OCI-M1 (cell line): ENCODE results near the gene SPRY2.
"Not testable (repeated sequence)": the region's sequence is repeated elsewhere in the genome, so short reads cannot be mapped to it uniquely, and the experiment has no call there.

Experiments
- DNase-seq: peaks from one replicate; lab custom pipeline; 2025; lab: John Stamatoyannopoulos, UW

SPRY2 gene

DNA sequence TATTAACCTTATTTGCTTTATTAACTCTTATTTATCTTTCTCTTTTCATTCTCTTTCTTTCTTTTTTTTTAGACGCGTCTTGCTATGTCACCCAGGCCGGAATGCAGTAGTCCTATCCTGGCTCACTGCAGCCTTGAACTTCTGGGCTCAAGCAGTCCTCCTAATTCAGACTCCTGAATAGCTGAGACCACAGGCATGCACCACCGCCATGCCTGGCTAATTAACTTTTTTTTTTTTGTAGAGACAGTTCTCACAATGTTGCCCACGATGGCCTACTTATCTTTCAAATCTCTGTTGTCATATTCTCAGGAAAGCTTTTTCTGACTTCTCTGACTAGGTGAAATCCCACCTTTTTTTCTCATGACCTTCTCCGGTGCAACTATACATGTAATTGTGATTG, 7.8 kb upstream of the SPRY2 start:
- no peak for DNase-seq

DNA sequence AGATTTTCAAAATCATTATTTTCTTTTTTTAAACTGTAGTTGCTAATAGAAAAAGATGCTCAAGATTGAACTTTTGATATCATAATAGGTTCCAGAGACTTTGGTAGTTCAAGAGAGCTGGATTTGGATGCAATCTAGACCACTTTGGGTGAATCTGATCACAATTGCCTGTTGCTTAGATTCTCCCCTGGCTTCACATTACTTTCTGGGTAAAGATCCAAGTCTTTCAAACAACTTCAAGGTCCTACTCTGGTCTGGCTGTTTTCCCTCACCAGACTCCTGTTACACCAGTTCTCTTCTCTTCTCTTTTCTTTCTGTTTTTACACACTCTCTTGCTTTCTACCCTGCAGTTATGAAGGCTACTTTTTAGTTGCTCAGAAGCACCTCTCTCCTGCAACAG, 7.4 kb upstream of the SPRY2 start:
- no peak for DNase-seq

- DNase-seq: no peak
Measured at GRCh38 chr13:80345771-80346510, 5.0 kb upstream of the SPRY2 start.

DNA sequence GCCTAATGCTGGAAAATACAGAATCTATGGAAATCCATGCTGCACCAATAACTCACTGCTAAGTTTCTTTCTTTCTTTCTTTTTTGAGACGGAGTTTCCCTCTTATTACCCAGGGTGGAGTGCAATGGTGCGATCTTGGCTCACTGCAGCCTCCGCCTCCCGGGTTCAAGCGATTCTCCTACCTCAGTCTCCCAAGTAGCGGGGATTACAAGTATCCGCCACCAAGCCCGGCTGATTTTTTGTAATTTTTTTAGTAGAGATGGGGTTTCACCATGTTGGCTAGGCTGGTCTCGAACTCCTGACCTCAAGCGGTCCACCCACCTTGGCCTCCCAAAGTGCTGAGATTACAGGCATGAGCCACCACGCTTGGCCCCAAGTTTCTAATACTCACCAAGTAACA, 3.1 kb upstream of the SPRY2 start:
- not testable (repeated sequence) for DNase-seq

- peak; percentile 91 for DNase-seq
Measured at GRCh38 chr13:80342471-80343371, 1.8 kb upstream of the SPRY2 start.

GRCh38 chr13:80341756-80342370, 937 bp upstream of the SPRY2 start:
- peak; percentile 91 for DNase-seq

DNA sequence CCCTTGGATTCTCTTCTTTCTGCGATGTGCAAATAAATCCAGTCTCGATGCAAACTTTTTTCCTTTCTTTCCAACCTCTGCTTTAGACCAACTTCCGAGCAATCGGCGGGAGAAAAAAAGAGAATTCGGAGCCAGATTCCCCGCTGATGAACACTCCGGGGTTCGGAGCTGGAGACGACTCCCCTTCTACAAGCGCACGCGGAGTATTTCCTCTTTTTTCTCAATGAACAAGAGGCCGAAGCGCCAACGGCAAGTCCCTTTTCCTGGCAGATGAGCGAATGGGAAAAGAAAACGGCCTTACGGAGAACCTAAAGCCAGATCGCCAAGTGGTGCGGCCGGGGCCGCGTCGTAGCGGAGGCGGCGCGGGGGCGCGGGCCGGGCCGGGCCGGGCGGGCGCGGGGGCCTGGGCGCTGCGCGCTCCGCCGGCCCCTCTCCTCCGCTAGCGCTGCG, 250 bp downstream of the SPRY2 start:
- DNase-seq: peak; percentile 85

DNA sequence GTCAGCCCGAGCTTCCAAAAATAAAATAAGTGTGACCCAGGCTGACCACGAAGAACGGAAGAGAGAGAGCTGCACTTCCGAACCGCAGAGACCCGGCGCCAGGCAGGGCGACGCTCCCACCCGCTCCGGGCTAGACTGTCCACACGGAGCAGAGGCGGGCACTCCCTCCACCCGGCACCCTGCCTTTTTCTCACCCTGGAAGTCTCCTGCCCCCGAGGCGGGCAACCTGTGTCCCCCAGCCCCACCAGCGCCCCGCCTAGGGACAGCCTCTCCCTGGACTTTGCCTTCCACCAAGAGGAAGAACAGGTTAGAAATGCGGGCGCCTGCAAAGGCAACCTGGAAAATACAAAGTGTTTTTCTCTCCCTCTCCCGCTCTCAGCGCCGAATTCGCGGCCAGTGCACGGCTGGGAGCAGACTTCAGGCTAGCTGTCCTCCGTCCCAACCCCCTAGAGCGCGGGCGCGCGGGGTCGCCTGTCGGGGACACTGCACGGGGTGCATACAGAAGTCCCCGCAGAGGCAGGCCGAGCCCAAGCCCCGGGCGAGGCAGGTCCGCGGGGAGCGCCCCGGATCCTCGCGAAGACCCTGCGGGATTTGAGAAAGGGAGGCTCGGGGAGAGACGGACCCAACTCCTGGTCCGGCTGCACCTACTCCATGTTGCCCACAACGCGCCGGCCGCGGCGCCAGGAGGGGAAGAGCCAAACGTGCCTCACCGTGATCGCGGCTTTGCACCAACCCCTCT, 845 bp downstream of the SPRY2 start:
- peak; percentile 70 for DNase-seq

DNA sequence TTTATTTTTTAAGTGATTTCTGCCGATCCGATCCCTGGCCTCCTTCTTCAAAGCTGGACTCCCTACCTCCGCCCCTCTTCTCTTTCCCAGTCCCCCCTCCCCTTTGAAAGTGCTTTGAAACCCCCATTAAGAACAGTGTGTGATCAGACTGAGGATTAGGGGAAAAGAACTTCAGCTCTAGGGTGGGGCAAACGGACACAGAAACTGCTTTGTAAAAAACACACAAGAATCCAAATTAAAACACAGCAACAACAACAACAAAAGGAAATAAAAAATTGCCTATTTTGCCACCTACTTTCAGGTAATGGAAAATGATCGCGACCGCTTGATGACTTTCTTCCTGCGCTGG, 1.4 kb downstream of the SPRY2 start:
- peak; percentile 70 for DNase-seq

- peak; percentile 91 for DNase-seq
Measured at GRCh38 chr13:80338781-80339562, 2.0 kb downstream of the SPRY2 start.

DNA sequence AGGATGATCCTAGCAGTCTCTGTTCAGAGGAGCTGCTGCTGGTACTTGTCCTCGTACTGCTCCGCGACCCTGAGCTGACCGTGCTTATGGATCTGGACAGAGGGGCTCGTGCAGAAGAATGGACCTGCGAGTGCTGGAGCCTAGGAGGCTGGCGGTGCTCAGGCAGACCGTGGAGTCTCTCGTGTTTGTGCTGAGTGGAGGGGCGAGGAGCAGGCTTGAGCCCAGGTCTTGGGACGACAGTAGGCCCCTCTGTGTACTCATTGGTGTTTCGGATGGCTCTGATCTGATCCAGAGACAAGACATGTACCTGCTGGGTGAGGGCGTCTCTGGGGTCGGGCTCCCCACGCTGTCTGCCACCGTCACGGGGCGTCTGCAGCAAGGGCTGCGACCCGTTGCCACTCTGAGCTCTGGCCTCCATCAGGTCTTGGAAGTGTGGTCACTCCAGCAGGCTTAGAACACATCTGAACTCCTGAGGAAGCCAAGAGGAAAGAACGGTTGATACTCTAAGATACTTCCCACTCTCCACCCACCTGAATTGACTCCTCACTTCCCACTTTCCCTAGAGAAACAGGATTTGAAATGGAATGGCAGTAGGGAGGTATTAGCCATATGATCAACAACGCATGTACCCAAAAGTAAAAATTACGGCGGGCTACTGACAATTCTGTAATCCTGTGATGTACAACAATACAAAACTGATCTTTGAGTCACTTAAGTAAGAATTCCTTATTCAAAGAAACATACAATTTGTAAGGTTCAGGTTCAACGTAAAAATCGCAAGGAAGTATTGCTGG, 3.4 kb downstream of the SPRY2 start:
- DNase-seq: no peak

DNA sequence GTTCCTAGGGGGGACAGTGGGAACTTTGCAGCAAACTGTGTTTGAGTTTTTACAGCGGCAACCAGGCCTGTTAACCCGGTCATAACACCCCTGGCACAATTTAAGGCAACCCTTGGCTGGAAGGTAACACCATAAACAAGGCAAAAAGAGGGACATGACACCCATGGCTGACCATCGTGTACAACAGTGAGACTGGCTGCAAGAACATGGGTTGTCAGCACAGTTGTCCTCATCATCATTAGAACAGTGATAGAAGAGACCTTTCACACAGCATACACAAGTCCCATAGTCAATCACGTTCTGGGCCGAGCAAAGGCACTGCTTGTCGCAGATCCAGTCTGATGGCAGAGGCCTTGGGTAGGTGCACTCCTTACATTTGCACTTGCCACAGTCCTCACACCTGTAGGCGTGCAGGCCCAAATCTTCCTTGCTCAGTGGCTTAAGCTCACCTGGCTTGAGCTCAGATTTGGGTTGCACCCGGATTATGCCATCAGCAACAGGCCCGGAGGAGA, 4.1 kb downstream of the SPRY2 start:
- DNase-seq: no peak

DNA sequence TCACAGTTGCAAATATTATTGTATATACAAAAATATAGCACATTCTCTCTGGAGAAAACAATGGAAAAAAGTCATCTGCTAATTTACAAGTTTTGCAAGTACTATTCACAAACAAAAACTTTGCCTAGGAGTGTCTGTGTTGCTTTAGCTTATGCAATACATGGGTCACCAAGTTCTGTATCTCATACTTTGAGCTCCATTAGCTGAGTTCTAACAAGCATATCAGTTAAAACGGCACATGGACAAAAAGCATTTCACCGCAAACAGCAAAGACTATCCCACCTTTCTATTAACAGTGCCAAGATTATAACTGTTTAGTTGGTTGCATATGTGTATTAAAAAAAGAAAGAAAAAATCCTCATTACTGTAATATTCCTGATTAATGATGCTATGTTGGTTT, 4.6 kb downstream of the SPRY2 start:
- DNase-seq: no peak

DNA sequence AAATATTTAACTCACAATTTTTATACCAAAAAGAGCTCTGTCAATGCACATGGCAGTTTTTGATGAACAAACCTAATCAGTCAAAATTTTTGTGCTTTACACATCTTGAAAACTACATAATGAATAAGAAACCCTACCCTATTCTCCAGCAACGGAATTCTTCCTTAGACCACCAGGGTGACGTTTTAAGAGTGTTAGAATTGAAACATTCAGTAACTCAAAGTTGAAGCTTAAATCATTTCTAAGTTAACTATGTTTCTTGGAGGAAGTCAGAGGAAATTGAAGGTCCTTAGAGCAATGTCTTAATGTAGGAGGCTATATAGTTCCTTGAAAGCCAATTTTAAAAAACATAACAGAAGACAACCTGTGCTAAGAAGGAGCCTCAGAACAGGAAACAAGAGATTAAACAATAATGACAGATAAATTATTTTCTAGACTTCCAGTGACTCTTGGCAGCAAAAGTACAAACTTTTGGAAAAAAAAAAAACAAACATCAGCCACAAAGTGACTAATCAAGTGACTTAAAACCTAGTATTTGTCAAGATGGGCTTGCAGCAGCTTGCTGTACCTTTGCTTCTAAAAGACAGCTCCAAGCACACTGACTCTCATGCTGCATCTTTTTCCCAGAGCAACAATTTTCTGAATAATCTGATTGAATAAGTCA, 6.2 kb downstream of the SPRY2 start:
- DNase-seq: no peak

GRCh38 chr13:80331984-80332383, 8.9 kb downstream of the SPRY2 start:
- DNase-seq: no peak

DNA sequence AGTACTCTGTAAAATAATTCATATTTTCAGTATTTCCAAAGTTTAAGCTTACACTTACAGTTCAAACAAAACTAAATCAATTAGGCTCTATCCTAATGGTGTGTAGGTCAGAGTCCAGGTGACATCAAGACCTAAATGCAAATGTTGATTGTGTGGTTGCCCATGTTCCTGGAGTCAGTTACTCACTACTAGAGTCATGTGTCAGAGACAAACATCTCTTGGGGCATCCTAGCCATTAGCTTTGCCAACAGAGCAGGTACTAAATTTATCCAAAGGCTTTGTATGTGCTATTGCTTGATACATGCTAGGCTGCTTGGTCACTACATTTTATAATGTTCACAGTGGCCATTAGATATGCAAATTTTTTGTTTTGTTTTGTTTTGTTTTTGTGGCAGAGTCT, 11.7 kb downstream of the SPRY2 start:
- DNase-seq: no peak

DNA sequence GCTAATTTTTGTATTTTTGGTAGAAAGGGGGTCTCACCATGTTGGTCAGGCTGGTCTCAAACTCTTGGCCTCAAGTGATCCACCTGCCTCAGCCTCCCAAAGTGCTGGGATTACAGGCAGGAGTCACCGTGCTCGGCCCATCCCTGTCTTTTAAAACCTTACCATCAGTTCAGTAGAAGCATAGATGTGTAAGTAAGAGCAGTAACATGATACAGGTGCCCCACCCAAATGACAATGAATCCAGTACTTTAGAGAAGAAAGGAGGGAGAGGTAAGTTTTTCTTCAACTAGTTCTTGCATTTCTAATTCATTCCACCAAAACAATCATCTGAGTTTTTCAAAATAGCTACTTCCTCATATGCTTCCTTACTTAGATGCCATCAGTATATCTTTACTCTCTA, 21.9 kb downstream of the SPRY2 start:
- no peak for DNase-seq

DNA sequence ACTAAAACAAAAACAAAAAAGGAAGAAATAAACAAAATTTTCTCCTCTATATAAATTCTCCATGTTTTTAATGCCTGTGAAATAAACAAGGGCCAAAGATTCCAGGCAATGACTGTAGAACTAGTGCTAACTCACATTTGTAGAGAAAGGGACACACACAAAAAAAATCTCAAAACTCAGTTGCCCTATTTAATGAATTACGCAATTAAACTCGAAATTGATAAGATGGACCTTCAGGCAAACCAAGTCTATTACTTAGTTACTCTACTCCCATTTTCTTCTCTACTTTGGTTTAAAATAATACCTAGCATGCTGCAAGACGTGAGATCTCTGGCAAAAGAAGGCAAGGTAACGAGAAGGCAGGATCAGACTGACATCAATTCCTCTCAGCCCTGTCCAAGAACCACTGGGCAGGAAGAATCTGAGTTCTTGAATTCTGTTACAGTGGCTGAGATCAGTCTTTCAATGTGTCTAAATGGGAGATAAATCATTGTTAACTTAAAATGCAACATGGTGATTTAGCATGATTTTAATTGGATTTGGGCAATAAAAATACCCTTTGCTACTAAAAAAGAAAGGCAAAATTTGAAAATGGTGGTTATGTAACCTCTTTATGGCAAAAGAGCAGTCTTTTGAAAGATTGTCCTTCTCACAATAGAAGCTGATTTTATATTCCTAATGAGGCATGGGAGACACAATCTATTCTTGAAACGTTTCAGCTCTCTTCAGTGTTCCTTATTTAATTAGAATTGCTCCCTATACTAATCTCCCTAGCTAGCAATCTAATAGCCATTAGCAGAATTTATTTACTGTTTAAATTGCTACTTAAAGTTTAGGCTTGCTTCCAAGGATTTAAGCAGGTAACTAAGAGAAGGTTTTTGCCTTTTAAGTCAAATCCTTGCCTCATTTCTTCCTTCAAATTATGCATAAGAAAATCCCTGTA, 25.9 kb downstream of the SPRY2 start:
- DNase-seq: no peak
